Muscle layer of colon (tissue), 2 donors: ENCODE results near the gene CCDC87.
"Not testable (repeated sequence)": the region's sequence is repeated elsewhere in the genome, so short reads cannot be mapped to it uniquely, and the experiment has no call there.

Experiments
- H3K27ac ChIP-seq: one replicate; pipeline ENCODE4 v1.7.0; 2013; ENCODE audit warnings: low read depth, mild to moderate bottlenecking, low read length, moderate library complexity
- H3K27me3 ChIP-seq, 2 donors: one replicate each; pipeline ENCODE4 v1.7.0; 2013; ENCODE audit warnings: low read length in 2 of 2, mild to moderate bottlenecking in 2 of 2; ENCODE audit not compliant: insufficient read depth in 2 of 2, control insufficient read depth in 1 of 2
- H3K36me3 ChIP-seq: one replicate; pipeline ENCODE4 v1.7.0; 2013; ENCODE audit warnings: mild to moderate bottlenecking, low read length; ENCODE audit not compliant: insufficient read depth
- H3K4me1 ChIP-seq: one replicate; pipeline ENCODE4 v1.7.0; 2013; ENCODE audit warnings: mild to moderate bottlenecking, low read length; ENCODE audit not compliant: insufficient read depth
- H3K4me3 ChIP-seq, 2 donors: one replicate each; pipeline ENCODE4 v1.7.0; 2013; ENCODE audit warnings: low read length in 2 of 2, low read depth in 1 of 2, mild to moderate bottlenecking in 1 of 2, moderate library complexity in 1 of 2
- H3K9ac ChIP-seq: one replicate; pipeline ENCODE4 v1.7.0; 2013; ENCODE audit warnings: low read length
- H3K9me3 ChIP-seq: one replicate; pipeline ENCODE4 v1.7.0; 2013; ENCODE audit warnings: mild to moderate bottlenecking, low read length
- donor health status: abdominal sarcoma.
- donor health status: Adenocarcinoma of cecum.

CCDC87 gene

DNA sequence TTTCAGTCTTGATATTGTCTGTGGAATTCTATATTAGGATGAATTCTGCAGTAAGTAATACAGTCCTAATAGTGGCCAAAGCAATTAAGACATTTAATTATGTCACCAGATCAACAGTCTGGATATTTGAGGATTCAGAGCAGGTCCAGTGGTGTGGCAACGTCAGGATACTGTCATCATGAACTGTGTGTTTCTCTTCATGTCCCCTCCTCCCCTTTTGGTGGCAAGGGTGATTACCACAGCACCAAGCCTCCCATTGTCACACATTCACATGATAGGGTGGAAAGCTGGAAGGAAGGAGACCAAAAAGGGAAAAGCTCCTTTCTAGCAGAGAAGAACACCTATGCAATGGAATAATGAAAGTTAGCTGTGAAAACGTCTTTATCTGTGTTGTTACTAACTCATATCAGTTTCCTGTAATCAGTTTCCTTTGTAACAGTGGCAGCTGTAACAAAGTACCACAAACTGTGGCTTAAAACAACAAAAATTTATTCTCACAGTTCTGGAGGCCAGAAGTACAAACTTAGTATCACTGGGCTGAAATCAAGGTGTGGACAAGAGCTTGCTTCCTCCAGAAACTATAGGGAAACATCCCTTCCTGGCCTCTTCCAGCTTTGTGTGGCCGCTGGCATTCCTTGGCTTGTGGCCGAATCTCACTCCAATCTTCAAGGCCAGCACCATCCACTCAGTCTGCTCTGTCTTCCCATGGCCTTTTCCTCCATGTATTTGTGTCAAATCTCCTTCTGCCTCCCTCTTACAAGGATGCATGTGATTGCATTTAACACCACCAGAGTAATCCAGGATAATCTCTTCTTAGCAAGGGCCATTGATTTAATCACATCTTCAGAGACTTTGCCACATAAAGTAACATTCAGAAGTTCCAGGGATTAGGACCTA lies 17.1 kb upstream of the CCDC87 start:
- H3K9me3 ChIP-seq = no peaks in the 10 kb centered on the region
- peaks cover 15% of the 10 kb centered on the region for H3K36me3 ChIP-seq
- H3K27me3 ChIP-seq = no peaks in the 10 kb centered on the region
- no peak overlapping the region for H3K4me3 ChIP-seq
- H3K9ac ChIP-seq = no peak overlapping the region
- peaks cover 22% of the 10 kb centered on the region for H3K4me1 ChIP-seq
- no peak overlapping the region for H3K27ac ChIP-seq

DNA sequence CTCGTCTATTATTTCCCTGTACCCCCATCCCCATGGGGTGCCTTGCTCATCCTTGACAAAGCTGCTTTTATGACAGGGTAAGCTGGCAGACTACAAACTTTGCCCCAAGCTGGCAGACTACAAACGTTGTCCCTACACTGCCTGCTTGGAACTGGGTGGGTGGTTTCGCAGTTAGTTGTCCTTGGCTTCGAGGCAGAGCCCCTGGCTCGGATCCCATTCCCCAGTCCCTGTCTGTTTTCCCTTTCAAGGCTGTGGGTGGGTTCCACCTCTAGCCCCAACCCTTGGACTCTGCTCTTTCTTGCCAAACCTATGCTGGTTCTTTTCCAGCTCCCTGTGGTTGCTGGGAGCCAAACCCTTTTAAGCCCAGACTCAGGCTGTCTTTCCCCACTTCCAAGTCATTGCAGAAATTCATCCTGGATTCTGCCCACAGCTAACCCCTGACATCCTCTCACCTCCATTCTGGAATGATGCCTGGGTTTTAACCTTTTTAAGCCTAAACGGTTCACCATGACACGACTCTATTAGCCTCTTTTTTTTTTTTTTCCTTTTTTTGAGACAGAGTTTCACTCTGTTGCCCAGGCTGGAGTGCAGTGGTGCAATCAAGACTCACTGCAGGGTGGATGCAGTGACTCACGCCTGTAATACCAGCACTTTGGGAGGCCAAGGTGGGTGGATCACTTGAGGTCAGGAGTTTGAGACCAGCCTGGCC lies 14.4 kb upstream of the CCDC87 start:
- Histone ChIP-seq H3K4me1 (peaks cover 26% of the 10 kb centered on the region), H3K36me3 (peaks cover 33% of the 10 kb centered on the region), H3K9me3 (no peaks in the 10 kb centered on the region), H3K27ac (peak overlapping the region; percentile 62), H3K27me3 (no peaks in the 10 kb centered on the region), H3K9ac (no peak overlapping the region), H3K4me3 (no peak overlapping the region)

GRCh38 chr11:66606608-66607007 lies 13.7 kb upstream of the CCDC87 start:
- not testable (repeated sequence) for H3K9ac ChIP-seq, H3K4me3 ChIP-seq, H3K9me3 ChIP-seq, H3K27me3 ChIP-seq
- peak overlapping the region; percentile 62 for H3K27ac ChIP-seq
- H3K36me3 ChIP-seq = peaks cover 38% of the 10 kb centered on the region
- H3K4me1 ChIP-seq = peaks cover 32% of the 10 kb centered on the region

DNA sequence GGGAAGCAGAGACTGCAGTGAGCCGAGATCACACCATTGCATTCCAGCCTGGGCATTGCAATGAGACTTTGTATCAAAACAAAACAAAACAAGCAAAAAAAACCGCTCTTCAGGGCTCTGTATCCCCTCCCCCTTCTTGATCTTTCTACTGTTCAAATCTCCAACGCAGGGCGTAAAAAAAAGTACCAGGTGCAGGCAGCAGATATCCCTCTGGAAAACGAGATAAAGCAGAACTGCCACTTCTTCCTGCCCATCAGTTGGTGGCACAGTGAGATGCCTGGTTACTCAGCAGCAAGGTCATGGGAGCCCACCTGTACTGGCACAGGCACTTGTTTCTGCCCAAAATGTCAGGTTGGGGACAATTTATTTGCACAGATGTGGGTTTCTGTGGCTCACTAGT lies 11.3 kb upstream of the CCDC87 start:
- Histone ChIP-seq H3K36me3 (peaks cover 54% of the 10 kb centered on the region), H3K4me3 (no peak overlapping the region), H3K4me1 (peaks cover 32% of the 10 kb centered on the region), H3K27ac (no peak overlapping the region), H3K9ac (no peak overlapping the region), H3K9me3 (no peaks in the 10 kb centered on the region), H3K27me3 (no peaks in the 10 kb centered on the region)

GRCh38 chr11:66603072-66603471 lies 10.2 kb upstream of the CCDC87 start:
- Histone ChIP-seq H3K4me3 (no peak overlapping the region), H3K9me3 (no peaks in the 10 kb centered on the region), H3K36me3 (peaks cover 59% of the 10 kb centered on the region), H3K27me3 (no peaks in the 10 kb centered on the region), H3K27ac (no peak overlapping the region), H3K4me1 (peaks cover 28% of the 10 kb centered on the region), H3K9ac (no peak overlapping the region)

GRCh38 chr11:66600631-66601233 lies 7.9 kb upstream of the CCDC87 start:
- Histone ChIP-seq H3K9ac (no peak overlapping the region), H3K4me3 (no peak overlapping the region), H3K36me3 (peaks cover 51% of the 10 kb centered on the region), H3K4me1 (peaks cover 13% of the 10 kb centered on the region), H3K27ac (no peak overlapping the region), H3K27me3 (no peaks in the 10 kb centered on the region), H3K9me3 (no peaks in the 10 kb centered on the region)

- Histone ChIP-seq H3K27ac (no peak overlapping the region), H3K4me1 (peaks cover 18% of the 10 kb centered on the region), H3K9me3 (no peaks in the 10 kb centered on the region), H3K9ac (no peak overlapping the region), H3K27me3 (no peaks in the 10 kb centered on the region), H3K36me3 (peaks cover 46% of the 10 kb centered on the region), H3K4me3 (no peak overlapping the region)
These were observed 7.4 kb upstream of the CCDC87 start for GRCh38 chr11:66600219-66600618.

- peaks cover 35% of the 10 kb centered on the region for H3K36me3 ChIP-seq
- no peaks in the 10 kb centered on the region for H3K9me3 ChIP-seq
- H3K27ac ChIP-seq = no peak overlapping the region
- H3K4me1 ChIP-seq = peaks cover 31% of the 10 kb centered on the region
- H3K4me3 ChIP-seq = no peak overlapping the region
- H3K9ac ChIP-seq = no peak overlapping the region
- no peaks in the 10 kb centered on the region for H3K27me3 ChIP-seq
These were observed 6.1 kb upstream of the CCDC87 start for GRCh38 chr11:66598993-66599392.

- H3K4me1 ChIP-seq = peaks cover 37% of the 10 kb centered on the region
- peak overlapping the region in 1 of 2 donors; percentile 15 for H3K4me3 ChIP-seq
- no peak overlapping the region for H3K9ac ChIP-seq
- H3K27ac ChIP-seq = no peak overlapping the region
- H3K36me3 ChIP-seq = peaks cover 16% of the 10 kb centered on the region
- H3K9me3 ChIP-seq = no peaks in the 10 kb centered on the region
- no peaks in the 10 kb centered on the region for H3K27me3 ChIP-seq
These were observed 2.5 kb upstream of the CCDC87 start for GRCh38 chr11:66595245-66595904.

GRCh38 chr11:66593650-66594049 lies 787 bp upstream of the CCDC87 start:
- H3K9me3 ChIP-seq = no peaks in the 10 kb centered on the region
- H3K4me1 ChIP-seq = peaks cover 37% of the 10 kb centered on the region
- no peaks in the 10 kb centered on the region for H3K27me3 ChIP-seq
- H3K36me3 ChIP-seq = no peaks in the 10 kb centered on the region
- peak overlapping the region; percentile 88 for H3K27ac ChIP-seq
- H3K4me3 ChIP-seq = peak overlapping the region; percentile 53 to 97
- H3K9ac ChIP-seq = peak overlapping the region; percentile 95

DNA sequence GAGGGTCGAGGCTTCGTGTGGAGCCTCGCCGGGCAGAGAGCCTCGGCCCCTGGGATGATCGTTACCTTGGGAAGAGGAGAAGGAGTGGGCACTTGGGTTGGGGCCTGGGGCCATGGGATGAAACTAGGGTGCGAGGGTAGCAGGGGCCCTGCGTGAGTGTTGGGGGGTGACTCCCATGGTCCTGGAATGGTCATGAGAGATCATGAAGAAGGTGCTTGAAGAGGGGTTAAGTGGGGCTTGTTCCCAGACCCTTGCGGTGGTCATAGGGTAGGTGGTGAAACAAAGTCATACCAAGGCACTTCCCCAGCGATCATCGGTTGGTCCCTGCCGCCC lies 406 bp upstream of the CCDC87 start:
- Histone ChIP-seq H3K27me3 (no peaks in the 10 kb centered on the region), H3K36me3 (no peaks in the 10 kb centered on the region), H3K9ac (peak overlapping the region; percentile 95), H3K4me1 (peaks cover 37% of the 10 kb centered on the region), H3K27ac (peak overlapping the region; percentile 88), H3K4me3 (peak overlapping the region; percentile 53 to 97), H3K9me3 (no peaks in the 10 kb centered on the region)
